Inflammatory macrophage (primary cell): Measurements from ENCODE around the gene KMT5C.

Experiments
- DNase-seq, 2 donors: peaks; one replicate each; pipeline ENCODE4 v3.0.0-alpha.2; 2020 to 2022
- total RNA-seq, 18 experiments: gene quantifications; one replicate each; lab custom pipeline; 2026; ENCODE audit warnings: mixed read lengths in 6 of 18, inconsistent platforms in 2 of 18; lab: John Stamatoyannopoulos, UW

KMT5C gene
- total RNA-seq: 0.87 to 9.3 (median 4.6) reads per million in 18 experiments

DNA sequence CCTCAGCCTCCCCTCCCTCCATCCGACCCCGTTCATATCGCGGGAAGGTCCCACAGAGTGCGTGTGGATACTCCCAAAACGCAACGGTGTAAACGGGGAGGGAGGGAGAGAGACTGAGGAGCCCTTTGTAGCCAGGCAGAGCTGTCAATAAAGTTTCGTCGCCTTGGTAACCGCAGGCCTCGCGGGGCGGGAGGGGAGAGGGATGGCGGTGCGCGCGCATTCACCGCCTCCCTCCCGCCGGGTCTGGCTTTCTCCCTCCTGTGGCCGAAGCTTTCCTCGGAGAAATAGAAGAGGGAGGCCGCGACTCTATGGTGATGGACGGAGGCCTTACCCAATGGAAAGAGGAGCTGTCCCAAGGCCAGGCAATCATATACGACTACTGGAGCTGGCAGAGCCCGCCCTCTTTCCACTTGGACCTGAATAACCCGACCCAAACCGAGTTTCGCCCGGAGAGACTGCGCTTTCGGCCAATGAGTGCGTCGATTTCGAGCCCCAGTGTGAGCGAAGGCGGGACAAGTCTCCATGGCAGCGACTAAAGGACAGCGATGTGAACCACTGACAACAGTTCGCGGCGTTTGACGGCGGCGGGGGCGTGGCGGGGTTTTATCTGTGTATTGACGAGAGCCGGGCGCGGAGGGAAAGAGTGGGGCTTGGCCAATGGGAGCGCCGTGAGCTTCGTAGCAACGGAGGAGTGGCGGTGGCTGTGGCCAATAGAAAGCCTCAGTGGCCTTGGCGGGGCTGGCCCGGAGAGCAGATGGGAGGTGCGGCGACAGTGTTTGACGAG is at the start of gene KMT5C:
Gene KMT5C, plus strand, starts transcription at position 772 of the 784 bp plus-strand sequence. CDS start 2,061 bp downstream, outside the sequence.
- DNase-seq: peak; percentile 100

GRCh38 chr19:55297267-55297666 is 42.4 kb upstream of the KMT5C start:
- peak in 1 of 2 donors; percentile 13 for DNase-seq

- DNase-seq: no peak
Observed at GRCh38 chr19:55299991-55300390, 39.7 kb upstream of the KMT5C start.

DNA sequence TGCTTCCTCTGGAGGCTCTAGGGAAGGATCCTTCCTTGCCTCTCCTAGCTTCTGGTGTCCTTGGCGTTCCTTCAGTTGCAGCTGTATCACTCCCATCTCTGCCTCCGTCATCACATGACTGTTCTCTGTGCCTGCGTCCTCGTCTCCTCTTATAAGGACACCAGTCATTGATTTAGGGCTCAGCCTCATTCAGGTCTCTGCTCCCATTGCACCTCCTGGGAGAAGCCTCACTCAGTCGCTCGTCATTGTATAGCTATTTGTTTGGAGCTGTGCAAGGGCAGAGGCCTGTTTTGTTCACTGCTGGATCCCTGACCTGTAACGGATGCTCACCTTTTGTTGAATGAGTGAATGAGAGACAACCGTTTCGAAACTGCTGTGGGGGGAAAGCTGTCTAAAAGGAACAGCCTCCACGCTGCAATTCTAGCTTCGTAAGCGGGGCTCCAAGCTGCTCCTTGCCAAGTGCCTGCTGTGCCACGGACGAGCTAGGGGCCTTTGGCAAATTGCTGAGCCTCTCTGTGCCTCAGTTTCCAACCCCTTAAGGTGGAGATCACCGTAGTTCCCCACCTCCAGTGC is 38.7 kb upstream of the KMT5C start:
- DNase-seq: no peak

DNA sequence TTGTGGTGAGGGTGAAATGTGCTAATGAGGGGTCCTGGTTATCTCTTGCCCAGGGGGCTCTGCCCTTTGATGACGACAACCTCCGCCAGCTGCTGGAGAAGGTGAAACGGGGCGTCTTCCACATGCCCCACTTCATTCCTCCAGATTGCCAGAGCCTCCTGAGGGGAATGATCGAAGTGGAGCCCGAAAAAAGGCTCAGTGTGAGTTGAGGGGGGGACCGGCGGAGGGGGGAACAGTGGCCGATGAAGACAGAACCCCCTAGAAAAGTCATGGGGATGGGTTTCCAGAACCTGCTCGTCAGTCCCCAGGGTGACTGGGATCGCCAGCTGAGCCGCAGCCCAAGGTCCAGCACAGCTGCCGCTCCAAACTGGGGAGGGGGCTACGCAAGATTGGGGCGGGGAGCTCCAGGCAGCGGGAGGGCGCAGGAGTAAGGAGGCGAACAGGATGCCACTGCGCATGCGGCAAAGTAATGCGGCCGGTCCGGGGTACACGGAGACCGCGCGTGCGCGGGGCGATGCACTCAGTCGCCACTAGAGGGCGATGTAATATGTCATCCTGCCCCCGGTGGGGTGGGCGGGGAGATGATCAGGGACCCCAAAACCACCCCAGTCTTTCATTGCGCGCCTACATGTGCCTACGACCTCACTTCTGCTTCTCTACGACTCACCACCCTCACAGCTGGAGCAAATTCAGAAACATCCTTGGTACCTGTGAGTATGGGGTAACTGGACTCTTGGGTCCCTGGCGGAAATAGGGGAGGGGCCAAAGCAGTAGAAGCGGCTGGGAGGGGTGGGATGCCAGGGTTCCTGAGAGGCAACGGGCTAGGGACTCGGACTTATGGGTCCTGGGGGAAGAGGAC is 38.0 kb upstream of the KMT5C start:
- peak; percentile 82 to 90 for DNase-seq

GRCh38 chr19:55302318-55302703 is 37.4 kb upstream of the KMT5C start:
- DNase-seq: no peak

- no peak for DNase-seq
Observed at GRCh38 chr19:55303477-55303876, 36.2 kb upstream of the KMT5C start.

GRCh38 chr19:55304279-55304978 is 35.2 kb upstream of the KMT5C start:
- peak; percentile 18 to 39 for DNase-seq

DNA sequence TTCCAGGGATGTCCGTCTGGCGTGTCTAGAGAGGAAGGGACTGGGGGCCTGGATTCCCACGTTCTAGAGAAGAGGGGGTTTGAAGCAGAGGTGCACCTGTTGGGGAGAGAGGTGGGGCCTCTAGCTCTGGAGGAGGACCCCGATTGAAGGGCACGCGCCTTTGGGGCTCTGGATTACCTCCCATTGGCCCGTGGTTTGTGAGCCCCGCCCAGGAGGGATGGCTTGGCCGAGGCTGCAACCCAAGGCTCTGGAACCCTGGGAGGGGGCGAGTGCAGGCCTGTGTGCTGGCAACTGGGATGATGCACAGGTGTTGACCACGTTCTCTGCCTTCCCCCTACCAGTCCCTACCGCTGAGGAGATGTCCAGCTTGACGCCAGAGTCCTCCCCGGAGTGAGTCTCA is 34.7 kb upstream of the KMT5C start:
- DNase-seq: no peak

DNA sequence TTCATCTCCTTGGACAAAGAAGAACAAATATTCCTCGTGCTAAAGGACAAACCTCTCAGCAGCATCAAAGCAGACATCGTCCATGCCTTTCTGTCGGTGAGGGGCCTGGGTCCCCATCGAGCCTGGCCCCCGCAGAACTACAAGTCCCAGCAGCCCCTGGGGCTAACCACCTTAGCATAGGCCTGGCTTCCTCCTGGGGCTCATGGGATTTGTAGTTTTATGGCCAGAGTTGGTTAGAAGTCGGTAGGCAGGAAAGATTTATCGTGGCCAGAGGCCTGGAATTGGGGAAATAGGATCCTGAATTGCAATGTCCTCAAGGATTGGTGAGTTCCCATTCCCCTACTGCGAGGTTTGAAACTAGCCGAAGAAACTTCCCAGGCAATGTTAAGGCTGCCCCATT is 34.2 kb upstream of the KMT5C start:
- peak; percentile 16 to 53 for DNase-seq

DNA sequence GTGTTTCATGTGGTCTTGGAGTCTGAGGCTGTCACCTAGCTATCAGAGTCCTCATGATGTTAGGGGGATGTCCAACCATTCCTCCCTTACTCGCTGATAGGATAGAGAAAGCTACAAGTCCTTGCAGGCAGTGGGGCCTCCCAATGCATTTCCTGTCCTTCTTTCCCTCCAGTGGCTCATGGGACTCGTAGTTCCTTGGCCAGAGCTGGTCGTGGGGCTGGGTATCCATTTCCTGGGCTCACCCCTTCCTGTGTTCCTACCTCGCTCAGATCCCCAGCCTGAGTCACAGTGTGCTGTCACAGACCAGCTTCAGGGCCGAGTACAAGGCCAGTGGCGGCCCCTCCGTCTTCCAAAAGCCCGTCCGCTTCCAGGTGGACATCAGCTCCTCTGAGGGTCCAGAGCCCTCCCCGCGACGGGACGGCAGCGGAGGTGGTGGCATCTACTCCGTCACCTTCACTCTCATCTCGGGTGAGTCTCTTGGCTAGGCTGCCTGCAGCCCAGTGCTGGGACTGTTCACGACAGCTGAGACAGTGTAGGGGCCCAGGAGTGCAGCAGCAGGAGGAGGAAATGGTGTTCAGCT is 33.6 kb upstream of the KMT5C start:
- no peak for DNase-seq

- DNase-seq: no peak
Observed at GRCh38 chr19:55306712-55307111, 33.0 kb upstream of the KMT5C start.

GRCh38 chr19:55308281-55308680 is 31.4 kb upstream of the KMT5C start:
- no peak for DNase-seq

DNA sequence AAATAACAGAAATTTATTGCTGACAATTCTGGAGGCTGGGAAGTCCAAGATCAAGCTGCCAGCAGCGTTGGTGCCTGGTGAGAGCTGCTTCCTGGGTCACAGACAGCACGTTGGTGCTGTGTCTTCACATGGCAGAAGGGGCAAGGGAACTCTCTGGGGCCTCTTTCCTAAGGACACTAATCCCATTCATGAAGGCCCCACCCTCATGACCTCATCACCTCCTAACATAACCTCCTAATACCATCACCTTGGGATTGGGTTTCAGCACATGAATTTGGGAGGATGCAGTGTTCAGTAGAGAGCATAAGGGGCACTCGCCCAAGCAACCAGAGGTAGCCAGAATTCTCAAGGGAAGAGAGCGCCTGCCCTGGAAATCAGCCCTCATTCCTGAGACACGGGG is 30.2 kb upstream of the KMT5C start:
- no peak for DNase-seq

- DNase-seq: no peak
Observed at GRCh38 chr19:55310498-55310897, 29.2 kb upstream of the KMT5C start.

DNA sequence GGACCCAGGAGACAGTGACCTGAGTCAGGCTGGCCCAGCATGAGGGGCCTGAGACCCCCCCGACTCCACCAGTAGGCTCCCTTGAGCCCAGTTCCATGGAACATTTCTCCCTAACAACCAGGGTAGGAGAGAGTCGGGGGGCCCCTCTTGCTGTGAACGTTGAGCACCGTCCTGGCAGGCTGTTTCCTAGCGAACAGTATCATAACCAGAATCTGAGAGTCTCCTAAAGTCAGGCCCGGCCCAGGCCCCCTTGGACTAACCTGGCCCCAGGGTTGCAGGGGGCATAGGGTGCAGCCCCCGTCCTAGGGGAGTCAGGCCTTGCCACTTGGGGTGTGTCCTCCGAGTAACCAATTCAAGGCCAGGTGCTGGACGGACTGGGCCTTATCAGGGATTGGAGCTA is 28.3 kb upstream of the KMT5C start:
- DNase-seq: no peak

DNA sequence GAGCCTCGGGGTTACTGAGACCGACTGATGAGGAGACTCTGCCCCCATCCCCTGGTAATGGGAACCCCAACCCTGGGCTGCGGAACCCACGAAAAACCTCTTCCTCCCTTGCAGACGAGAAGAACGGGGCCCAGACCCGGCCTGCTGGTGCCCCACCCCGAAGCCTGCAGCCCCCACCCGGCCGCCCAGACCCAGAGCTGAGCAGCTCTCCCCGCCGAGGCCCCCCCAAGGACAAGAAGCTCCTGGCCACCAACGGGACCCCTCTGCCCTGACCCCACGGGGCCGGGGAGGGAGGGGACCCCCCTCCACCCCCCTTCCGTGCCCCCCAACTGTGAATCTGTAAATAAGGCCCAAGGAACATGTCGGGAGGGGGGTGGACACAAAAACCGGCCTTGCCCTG is 27.9 kb upstream of the KMT5C start:
- no peak for DNase-seq

GRCh38 chr19:55312621-55313512 is 26.8 kb upstream of the KMT5C start:
- DNase-seq: no peak

DNA sequence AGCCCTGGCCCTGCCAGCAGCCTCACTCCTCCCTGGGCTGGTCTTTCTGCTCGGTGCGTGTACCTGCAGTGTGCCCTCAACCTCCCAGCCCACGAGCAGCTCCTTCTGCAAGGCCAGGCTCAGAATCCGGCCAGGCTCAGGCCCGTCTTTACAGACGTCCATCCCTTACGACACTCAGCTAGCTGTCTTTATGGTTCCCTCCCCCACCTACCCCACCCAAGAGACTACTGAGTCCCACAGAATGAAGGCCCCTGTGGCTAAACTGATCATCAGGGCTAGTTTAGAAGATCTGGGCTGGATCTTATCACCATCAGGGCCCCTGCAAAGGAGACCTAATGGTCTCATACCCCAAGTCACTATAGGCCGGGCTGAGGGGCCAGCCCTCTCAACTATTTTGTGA is 25.3 kb upstream of the KMT5C start:
- no peak for DNase-seq

- no peak for DNase-seq
Observed at GRCh38 chr19:55315956-55316525, 23.6 kb upstream of the KMT5C start.

DNA sequence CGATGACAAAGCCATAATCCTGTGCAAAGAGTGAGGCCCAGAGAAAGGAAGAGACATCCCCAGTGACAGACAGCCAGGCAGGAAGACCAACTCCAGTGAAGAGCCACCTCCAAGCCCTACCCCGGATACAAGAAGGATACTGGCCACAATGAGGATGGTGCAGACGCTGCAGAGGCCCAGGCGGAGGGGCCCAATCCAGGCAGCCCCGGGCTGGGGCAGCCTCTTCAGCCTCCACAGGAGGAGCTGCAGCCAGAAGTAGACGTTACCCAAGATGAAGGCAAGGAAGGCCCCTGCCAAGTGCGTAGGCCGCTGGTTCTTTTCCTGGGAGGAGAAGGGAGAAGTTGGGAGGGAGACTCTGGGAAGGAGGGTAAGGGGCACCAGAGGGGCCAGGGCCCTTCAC is 23.0 kb upstream of the KMT5C start:
- no peak for DNase-seq
